Epidermal melanocyte (primary cell): Measurements from ENCODE around the gene YTHDF1.

Experiments used
- DNase-seq: peaks from one replicate; pipeline ENCODE4 v3.0.0; 2011; ENCODE audit warnings: low spot score; ENCODE audit not compliant: insufficient read length

YTHDF1 gene

DNA sequence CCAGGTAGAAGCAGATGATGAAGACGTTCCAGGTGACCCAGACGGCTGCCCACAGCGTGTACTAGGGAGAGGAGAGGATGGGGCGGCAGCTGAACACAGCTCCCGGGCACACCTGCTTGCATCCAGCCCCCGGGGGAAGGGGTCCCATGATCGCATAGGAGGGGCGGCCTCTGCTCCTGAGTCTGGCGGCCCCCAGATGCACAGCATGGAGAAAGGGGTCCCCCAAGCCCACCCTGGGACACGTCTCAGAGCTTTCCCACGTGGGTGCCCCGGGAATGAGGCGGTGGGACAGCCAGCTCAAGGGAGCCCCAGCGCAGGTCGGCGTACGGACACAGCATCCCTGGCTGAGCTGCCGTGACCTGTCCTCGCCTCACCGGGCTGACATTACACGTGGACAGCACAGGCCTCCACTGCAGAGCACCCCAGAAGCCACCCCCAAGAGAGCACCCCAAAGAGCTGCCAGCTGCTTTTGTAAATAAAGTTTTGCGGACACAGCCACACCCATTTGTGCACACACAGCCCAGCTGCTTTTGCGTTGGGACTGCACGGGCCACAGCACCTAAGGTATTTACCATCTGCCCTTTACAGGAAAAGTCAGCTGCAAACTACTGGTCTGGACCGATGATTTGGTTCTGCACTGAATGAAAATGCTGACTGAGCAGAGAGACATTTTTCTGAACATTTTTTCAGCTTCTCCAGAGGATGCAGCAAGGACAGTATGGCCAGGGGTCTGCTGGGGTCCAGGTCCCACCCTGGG lies 33.1 kb upstream of the YTHDF1 start:
- no peak for DNase-seq

DNA sequence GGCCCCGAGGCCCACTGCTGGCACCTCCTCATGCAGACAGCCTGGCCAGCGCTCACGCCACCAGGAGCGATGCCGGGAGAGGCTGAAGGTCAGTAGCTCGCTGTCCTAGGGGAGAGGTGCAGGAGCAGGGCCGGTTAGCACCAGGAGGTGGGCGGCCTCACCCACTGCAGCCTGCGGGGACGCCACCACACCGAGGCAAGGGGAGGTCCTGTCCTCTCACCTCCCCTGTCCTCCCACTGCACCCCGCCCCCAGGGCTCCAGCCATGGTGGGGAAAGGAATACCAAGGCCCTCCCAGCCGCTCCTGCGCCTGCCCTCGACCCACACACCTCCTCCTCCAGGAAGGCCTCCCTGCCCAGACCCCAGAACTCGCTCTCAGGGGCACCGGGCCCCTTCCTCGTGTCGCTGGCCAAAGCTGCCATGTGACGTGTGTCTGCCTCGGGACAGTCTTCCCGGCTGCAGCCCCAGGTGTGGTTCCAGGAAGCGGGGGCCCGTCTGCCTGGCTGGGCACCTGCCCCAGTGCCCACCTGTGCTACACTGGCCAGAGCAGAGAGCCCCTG lies 31.8 kb upstream of the YTHDF1 start:
- no peak for DNase-seq

DNA sequence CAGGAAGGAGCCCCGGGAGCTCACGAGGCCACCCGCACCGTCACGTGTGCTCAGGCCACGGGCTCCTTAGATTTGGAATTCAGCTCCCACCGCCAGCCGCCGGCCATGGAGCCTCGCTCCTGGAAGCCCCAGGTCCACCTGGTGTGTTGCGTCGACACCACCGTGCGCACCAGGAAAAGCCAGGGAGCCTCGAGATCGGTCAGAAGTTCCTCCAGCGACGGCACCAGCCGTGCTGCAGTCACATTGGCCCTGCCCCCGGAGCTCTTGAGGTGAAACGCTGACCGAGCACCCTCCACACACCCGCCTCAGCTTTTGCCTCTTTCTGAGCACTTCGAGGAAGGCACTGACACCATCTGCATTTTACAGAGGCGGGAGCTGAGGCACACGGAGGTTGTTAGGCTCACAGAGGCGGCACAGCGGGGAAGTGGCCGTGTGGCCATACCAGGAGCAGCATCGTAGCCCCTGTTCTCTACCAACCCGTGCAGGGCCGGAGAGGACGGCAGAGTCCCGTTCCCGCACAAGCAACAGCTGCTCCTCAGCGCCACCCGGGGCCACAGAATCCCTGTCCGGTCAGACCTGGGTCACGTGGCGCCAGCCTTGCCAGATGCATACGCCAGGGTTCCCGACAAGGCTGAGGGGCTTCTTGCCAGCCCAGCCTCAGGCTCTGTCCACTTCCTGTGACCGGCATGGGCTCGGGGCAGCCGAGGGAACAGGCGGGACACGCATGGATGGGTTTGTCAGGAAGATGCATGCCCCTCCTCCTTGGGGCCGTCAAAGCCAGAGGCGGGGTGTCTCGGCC lies 30.8 kb upstream of the YTHDF1 start:
- no peak for DNase-seq

GRCh38 chr20:63244468-63244867 lies 28.5 kb upstream of the YTHDF1 start:
- DNase-seq = no peak

DNA sequence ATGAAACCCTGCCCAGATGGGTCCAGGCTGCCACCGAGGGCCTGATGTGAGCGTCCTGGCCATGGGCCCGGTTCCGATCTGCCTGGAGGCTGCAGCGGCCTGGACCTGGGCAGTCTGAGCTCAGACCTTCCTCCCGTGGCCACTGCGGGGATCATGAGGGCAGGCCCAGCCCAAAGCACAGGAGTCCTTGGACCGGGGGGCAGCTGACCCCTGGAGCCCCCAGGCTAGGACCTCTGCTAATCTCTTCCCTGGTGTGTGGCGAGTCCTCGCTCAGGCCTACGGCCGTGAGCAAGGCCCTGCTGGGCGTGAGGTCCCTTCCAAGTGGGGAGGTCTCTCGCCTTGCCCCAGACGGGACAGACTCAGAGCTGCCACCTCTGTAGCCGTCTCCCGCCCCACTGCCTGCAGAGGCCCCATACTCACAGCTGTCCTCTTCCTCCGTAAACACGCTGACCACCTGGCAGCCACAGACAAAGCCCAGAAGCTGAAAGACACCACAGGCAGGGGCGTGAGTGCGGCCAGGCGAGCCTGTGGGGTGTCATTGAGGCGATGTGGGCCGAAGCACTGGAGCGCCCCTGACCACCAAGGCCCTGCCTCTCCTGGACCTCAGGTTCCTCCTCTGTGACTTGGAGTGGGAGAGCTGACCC lies 27.8 kb upstream of the YTHDF1 start:
- no peak for DNase-seq

- no peak for DNase-seq
Measured at GRCh38 chr20:63242736-63243135, 26.8 kb upstream of the YTHDF1 start.

GRCh38 chr20:63241272-63241671 lies 25.3 kb upstream of the YTHDF1 start:
- no peak for DNase-seq

DNA sequence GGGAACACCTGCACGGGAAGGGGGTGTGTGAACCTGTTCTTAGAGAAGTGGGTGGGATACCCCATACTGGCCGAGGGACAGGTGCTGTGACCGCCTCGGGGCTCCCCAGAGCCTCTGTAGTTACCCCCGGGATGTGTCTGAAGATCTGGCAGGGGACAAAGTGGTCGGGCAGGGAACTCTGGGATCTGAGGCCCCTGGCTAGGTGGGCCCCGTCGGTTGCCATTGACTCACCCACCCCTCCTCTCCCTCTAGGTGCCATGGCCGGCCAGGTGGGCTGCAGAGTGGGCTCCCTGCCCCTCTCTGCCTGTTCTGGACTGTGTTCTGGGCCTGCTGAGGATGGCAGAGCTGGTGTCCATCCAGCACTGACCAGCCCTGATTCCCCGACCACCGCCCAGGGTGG lies 24.1 kb upstream of the YTHDF1 start:
- no peak for DNase-seq

DNA sequence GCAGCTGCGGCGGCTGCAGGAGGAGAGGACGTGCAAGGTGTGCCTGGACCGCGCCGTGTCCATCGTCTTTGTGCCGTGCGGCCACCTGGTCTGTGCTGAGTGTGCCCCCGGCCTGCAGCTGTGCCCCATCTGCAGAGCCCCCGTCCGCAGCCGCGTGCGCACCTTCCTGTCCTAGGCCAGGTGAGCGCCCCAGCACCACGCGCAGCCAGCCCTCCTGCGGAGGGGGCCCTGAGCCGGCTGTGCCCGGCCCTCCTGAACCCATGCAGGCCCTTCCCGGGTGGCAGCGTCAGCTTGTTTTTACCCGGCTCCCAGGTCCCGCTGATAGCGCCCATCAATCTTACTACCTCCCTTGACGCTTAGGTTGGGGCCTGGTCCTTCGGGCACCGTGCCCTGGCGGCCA lies 23.5 kb upstream of the YTHDF1 start:
- DNase-seq = no peak

GRCh38 chr20:63238514-63239125 lies 22.7 kb upstream of the YTHDF1 start:
- DNase-seq = no peak

DNA sequence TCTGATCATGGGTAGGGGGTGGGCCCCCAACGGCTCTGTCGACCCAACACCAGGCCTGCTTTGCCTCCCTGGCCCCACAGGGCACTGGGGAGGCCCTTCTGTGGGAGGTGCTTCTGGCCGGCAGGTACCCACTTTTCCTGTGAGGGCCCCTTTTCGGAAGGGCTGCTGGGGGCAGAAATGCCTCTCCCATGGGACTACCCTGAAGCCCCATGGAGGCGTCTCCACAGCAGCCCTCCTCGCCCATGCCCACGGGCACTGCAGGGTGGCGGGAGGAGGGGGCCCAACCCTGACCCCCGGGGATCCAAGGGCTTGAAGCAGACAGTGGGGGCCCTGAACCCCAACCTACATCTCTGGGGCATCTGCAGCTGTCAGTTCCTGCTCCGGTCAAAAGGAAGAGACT lies 22.1 kb upstream of the YTHDF1 start:
- no peak for DNase-seq

DNA sequence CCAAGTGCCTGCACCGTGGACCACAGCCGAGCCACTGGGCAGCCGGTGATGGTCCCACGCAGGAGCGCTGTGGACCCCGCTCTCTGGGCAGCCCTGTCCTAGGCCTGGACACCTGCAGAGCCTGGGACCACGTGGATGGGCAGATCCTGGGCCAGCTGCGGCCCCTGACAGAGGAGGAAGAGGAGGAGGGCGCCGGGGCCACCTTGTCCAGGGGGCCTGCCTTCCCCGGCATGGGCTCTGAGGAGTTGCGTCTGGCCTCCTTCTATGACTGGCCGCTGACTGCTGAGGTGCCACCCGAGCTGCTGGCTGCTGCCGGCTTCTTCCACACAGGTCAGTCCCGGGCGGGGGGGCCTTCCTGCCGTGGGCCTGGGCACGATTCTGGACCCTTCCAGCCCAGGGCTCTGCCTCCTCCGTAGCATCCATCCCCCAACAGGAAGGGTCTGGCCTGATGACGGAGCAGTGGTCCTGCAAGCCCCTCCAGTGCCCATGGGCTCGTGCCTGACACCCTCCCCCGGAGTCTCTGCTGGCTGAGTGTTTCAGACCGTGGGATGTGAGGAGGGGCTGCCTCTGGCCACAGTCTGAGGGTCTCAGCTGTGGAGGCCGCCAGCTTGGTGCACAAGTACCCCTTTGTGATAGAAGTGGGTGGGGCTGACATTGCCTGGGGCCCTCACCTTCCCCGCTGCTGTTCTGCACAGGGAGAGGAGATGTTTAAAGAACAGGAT lies 20.3 kb upstream of the YTHDF1 start:
- no peak for DNase-seq

GRCh38 chr20:63235399-63235983 lies 19.6 kb upstream of the YTHDF1 start, which contains the start of gene BIRC7:
Gene BIRC7 (plus strand): TSS chr20:63235905. CDS start chr20:63236097, 192 bp downstream.
- DNase-seq = no peak

GRCh38 chr20:63234693-63235398 lies 18.9 kb upstream of the YTHDF1 start:
- no peak for DNase-seq

DNA sequence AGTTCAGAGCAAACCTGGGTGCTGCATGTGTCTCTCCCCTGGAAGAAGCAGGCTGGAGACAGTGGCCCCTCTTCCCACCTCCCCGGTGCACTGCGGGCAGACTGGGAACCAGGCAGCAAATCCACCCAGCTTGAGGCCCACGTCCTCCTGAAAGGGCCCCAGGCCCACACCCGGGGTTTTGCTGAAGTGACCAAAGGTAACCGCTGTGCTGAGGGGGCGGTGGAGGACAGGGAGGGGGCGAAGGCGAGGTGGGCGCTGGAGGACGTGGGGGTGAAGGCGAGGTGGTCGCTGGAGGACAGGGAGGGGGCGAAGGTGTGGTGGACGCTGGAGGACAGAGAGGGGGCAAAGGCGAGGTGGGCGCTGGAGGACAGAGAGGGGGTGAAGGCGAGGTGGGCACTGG lies 18.0 kb upstream of the YTHDF1 start:
- no peak for DNase-seq

DNA sequence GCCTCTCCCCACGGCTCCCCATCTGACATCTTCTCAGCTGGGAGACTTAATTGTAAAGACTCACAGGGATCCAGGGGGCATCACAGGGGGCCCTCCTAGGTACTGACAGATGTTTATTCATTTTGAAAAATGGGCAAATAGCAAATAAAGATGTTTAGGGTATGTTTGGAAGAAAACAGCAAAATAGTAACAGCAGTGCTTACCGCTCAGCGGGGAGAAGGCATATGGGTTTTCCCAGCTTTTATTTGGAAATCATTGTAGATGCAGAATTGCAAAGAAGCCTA lies 17.1 kb upstream of the YTHDF1 start:
- DNase-seq = no peak

- DNase-seq = no peak
Measured at GRCh38 chr20:63232235-63233060, 16.5 kb upstream of the YTHDF1 start.

GRCh38 chr20:63230800-63231268 lies 14.9 kb upstream of the YTHDF1 start:
- DNase-seq = no peak

DNA sequence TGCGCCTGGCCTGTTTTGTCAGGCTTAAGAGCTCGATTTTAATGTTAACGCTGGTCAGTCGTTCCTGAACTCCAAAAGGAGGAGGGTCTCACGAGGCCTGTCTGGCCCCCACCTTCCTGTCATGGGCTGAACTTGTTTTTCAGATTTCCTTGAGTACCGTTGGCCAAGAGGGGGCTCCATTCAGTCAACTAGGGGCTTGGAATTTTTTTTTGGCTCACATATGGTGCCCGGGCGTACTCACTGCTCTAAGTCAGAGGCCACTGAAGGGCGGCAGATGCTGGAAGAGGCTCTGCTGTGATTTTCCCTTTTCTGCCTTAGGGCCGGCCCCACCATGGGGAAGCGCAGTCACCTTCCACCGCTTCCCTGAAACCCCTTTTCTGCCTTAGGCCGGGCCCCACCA lies 12.9 kb upstream of the YTHDF1 start:
- no peak for DNase-seq
